ENCODE measurements around the gene LITAF.

Gene LITAF

DNA sequence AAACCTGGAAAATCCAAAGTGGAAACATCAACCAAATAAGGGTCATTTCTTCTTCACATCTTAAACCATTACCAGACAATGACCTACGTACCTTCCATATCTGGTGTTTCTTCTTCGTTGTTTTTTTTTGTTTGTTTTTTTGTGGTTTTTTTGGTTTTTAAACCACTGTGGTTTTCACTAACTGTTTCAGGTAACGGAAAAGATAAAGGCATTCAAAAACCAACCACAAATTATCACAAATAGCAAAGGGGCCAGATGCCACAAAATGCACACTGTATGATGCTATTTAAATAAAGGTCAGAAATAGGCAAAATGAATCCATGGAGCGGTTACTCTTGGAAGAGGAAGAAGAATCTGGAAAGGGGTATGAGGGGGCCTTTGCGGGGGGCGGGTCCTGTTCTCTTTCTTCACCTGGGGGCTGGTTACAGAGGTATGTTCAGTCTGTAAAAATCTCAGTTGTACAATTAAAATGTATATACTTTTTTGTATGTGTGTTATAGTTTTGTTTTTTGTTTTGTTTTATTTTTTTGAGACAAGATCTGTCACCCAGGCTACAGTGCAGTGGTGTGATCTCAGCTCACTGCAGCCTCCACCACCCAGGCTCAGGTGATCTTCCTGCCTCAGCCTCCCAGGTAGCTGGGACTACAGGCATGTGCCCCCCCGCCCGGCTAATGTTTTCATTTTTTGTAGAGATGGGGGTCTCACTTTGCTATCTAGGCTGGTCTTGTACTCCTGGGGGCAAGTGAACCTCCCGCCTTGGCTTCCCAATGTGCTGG, 29.6 kb downstream of the LITAF start:
- DNase-seq (ENCODE audit: low read depth) = no peak
- H3K4me3 ChIP-seq (ENCODE audit: low read length) = no peak overlapping the region
- no peak for TF ChIP-seq CTCF (conservative IDR thresholded peaks at IDR 0.05; ENCODE audit: low read depth, low read length)

GRCh38 chr16:11556214-11556819, 30.4 kb downstream of the LITAF start:
- H3K4me3 ChIP-seq (ENCODE audit: low read length) = no peak overlapping the region
- TF ChIP-seq CTCF (conservative IDR thresholded peaks at IDR 0.05; ENCODE audit: low read depth, low read length) = no peak
- no peak for DNase-seq (ENCODE audit: low read depth)

DNA sequence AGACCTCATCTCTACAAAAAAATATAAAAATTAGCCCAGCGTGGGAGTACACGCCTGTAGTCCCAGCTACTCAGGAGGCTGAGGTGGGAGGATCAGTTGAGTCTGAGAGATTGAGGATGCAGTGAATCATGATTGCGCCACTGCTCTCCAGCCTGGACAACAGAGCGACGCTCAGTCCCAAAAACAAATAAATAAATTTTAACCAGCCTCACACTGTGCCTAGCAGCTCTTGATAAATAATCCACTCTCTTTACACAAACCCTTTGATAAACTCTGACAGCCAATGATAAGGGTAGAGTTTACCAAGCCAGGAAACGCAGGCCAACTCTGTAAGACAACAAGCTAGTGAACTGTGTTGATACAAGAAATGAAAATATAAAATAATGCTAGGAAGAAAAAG, 32.7 kb downstream of the LITAF start:
- no peak for DNase-seq (ENCODE audit: low read depth)
- no peak overlapping the region for H3K4me3 ChIP-seq (ENCODE audit: low read length)
- no peak for TF ChIP-seq CTCF (conservative IDR thresholded peaks at IDR 0.05; ENCODE audit: low read depth, low read length)

GRCh38 chr16:11553371-11553770, 33.3 kb downstream of the LITAF start:
- no peak for TF ChIP-seq CTCF (conservative IDR thresholded peaks at IDR 0.05; ENCODE audit: low read depth, low read length)
- H3K4me3 ChIP-seq (ENCODE audit: low read length) = no peak overlapping the region
- no peak for DNase-seq (ENCODE audit: low read depth)

- no peak for TF ChIP-seq CTCF (conservative IDR thresholded peaks at IDR 0.05; ENCODE audit: low read depth, low read length)
- no peak overlapping the region for H3K4me3 ChIP-seq (ENCODE audit: low read length)
- DNase-seq (ENCODE audit: low read depth) = no peak
Observed at GRCh38 chr16:11552440-11552839, 34.3 kb downstream of the LITAF start.

GRCh38 chr16:11551842-11552241, 34.9 kb downstream of the LITAF start:
- no peak for DNase-seq (ENCODE audit: low read depth)
- no peak for TF ChIP-seq CTCF (conservative IDR thresholded peaks at IDR 0.05; ENCODE audit: low read depth, low read length)
- H3K4me3 ChIP-seq (ENCODE audit: low read length) = no peak overlapping the region

Data from retinal pigment epithelial cell (primary cell).